SK-N-SH treated with all-trans-retinoic acid at 6 μM for 48 hours (cell line): Measurements from ENCODE around the gene MYO18A.

Experiments used
- ATAC-seq: fragments of 200-7000 bp; cut with Tn5 transposase; 3 replicates; pipeline ENCODE4 v1.9.1; 2020; ENCODE audit warnings: mild to moderate bottlenecking, moderate library complexity
- ARNTL ChIP-seq: fragments of 450-650 bp; formaldehyde crosslinking; IDR thresholded peaks from 2 replicates; pipeline ENCODE4 v1.5.0; 2020; ENCODE audit warnings: low read depth, mild to moderate bottlenecking, moderate library complexity, borderline replicate concordance
- BACH2 ChIP-seq: fragments of 250-450 bp; sonication (Bioruptor Pico); IDR thresholded peaks from 2 replicates; pipeline ENCODE4 v1.9.0; 2021; ENCODE audit warnings: mild to moderate bottlenecking, borderline replicate concordance
- CSDC2 ChIP-seq: fragments of 250-450 bp; sonication (Bioruptor Pico); IDR thresholded peaks from 2 replicates; pipeline ENCODE4 v1.5.0; 2020; ENCODE audit warnings: mild to moderate bottlenecking, moderate library complexity
- ESRRG ChIP-seq: fragments of 250-450 bp; sonication (Bioruptor Pico); IDR thresholded peaks from 2 replicates; pipeline ENCODE4 v1.6.1; 2021; ENCODE audit warnings: mild to moderate bottlenecking
- GLIS3 ChIP-seq: fragments of 250-450 bp; sonication (Bioruptor Pico); IDR thresholded peaks from 2 replicates; pipeline ENCODE4 v1.5.0; 2020; ENCODE audit warnings: mild to moderate bottlenecking, moderate library complexity
- ISL1 ChIP-seq: fragments of 250-450 bp; sonication (Bioruptor Pico); IDR thresholded peaks from 2 replicates; pipeline ENCODE4 v2.1.2; 2022; ENCODE audit warnings: mild to moderate bottlenecking, moderate library complexity
- OSR1 ChIP-seq: fragments of 250-450 bp; sonication (Bioruptor Pico); IDR thresholded peaks from 2 replicates; pipeline ENCODE4 v1.8.0; 2022; ENCODE audit warnings: moderate library complexity, mild to moderate bottlenecking, inconsistent platforms
- PPARA ChIP-seq: fragments of 250-450 bp; sonication (Bioruptor Pico); IDR thresholded peaks from 2 replicates; pipeline ENCODE4 v1.5.0; 2020; ENCODE audit warnings: mild to moderate bottlenecking, borderline replicate concordance
- RARB ChIP-seq: fragments of 250-450 bp; sonication (Bioruptor Pico); IDR thresholded peaks from 2 replicates; pipeline ENCODE4 v1.8.0; 2021; ENCODE audit warnings: mild to moderate bottlenecking, moderate library complexity
- TCF4 ChIP-seq: fragments of 250-450 bp; sonication (Bioruptor Pico); IDR thresholded peaks from 2 replicates; pipeline ENCODE4 v1.8.0; 2021; ENCODE audit warnings: mild to moderate bottlenecking, moderate library complexity, borderline replicate concordance
- TOX ChIP-seq: fragments of 250-450 bp; sonication (Bioruptor Pico); IDR thresholded peaks from 2 replicates; pipeline ENCODE4 v1.8.0; 2021; ENCODE audit warnings: mild to moderate bottlenecking, moderate library complexity, borderline replicate concordance
- ZC3H10 ChIP-seq: fragments of 250-450 bp; sonication (Bioruptor Pico); IDR thresholded peaks from 2 replicates; pipeline ENCODE4 v1.5.1; 2021; ENCODE audit warnings: mild to moderate bottlenecking, moderate library complexity
- ZFP3 ChIP-seq: fragments of 250-450 bp; sonication (Bioruptor Pico); IDR thresholded peaks from 2 replicates; pipeline ENCODE4 v1.5.0; 2020; ENCODE audit warnings: mild to moderate bottlenecking, moderate library complexity
- ZFP30 ChIP-seq: fragments of 450-650 bp; formaldehyde crosslinking; IDR thresholded peaks from 2 replicates; pipeline ENCODE4 v1.5.0; 2022; ENCODE audit warnings: mild to moderate bottlenecking, moderate library complexity
- ZNF565 ChIP-seq: fragments of 450-650 bp; formaldehyde crosslinking; conservative IDR thresholded peaks from 2 replicates; pipeline ENCODE4 v1.5.0; 2020; ENCODE audit warnings: low read depth, mild to moderate bottlenecking, moderate library complexity
- ZNF70 ChIP-seq: fragments of 450-650 bp; formaldehyde crosslinking; IDR thresholded peaks from 2 replicates; pipeline ENCODE4 v1.5.0; 2020; ENCODE audit warnings: mild to moderate bottlenecking, moderate library complexity
- ZNF8 ChIP-seq: fragments of 450-650 bp; formaldehyde crosslinking; IDR thresholded peaks from 2 replicates; pipeline ENCODE4 v1.5.0; 2020; ENCODE audit warnings: mild to moderate bottlenecking, moderate library complexity
- TF ChIP-seq, protein P1 (sequence below): fragments of 250-450 bp; sonication (Bioruptor Pico); IDR thresholded peaks from 2 replicates; pipeline ENCODE4 v1.5.1; 2021; ENCODE audit warnings: mild to moderate bottlenecking, moderate library complexity
- TF ChIP-seq, protein P2 (sequence below): fragments of 250-450 bp; sonication (Bioruptor Pico); IDR thresholded peaks from 2 replicates; pipeline ENCODE4 v1.8.0; 2020; ENCODE audit warnings: mild to moderate bottlenecking, moderate library complexity, borderline replicate concordance
- TF ChIP-seq, protein P3 (sequence below): fragments of 250-450 bp; sonication (Bioruptor Pico); IDR thresholded peaks from 2 replicates; pipeline ENCODE4 v1.5.1; 2020; ENCODE audit warnings: low read depth, mild to moderate bottlenecking, moderate library complexity
- TF ChIP-seq, protein P4 (sequence below): fragments of 250-450 bp; sonication (Bioruptor Pico); IDR thresholded peaks from 2 replicates; pipeline ENCODE4 v1.8.0; 2021; ENCODE audit warnings: low read depth, mild to moderate bottlenecking, moderate library complexity, borderline replicate concordance
- TF ChIP-seq, protein P5 (sequence below): fragments of 250-450 bp; sonication (Bioruptor Pico); IDR thresholded peaks from 2 replicates; pipeline ENCODE4 v1.5.0; 2020; ENCODE audit warnings: mild to moderate bottlenecking, moderate library complexity

MYO18A gene

DNA sequence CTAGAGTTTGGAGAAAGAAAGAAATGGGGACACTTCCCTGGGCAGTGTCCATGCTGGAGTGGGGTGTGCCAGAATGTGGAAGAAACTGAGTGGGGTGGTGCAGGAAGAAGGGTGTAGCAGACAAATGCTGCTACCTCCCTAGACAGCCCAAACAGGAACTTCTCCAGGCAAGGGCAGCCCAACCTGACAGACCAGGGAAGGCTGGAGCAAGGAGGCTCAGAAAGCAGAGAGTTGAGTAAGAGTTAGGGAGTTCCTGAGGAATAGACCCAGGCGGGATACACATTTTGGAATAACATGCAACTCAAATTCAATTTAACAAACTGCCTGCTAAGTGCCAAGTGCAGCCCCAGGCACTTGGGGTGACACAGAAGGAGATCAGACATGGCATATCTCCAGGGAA lies 1.0 kb upstream of the MYO18A start:
- TF ChIP-seq CSDC2 (CRISPR knock-in tag) = no peak
- TF ChIP-seq ZFP3 = no peak
- TF ChIP-seq RARB (CRISPR knock-in tag) = no peak
- no peak for TF ChIP-seq ARNTL
- no peak for TF ChIP-seq ZC3H10
- TF ChIP-seq BACH2 (CRISPR knock-in tag) = no peak
- no peak for TF ChIP-seq ISL1 (CRISPR knock-in tag)
- no peak for TF ChIP-seq ZFP30 (CRISPR knock-in tag)
- TF ChIP-seq, protein P1, sequence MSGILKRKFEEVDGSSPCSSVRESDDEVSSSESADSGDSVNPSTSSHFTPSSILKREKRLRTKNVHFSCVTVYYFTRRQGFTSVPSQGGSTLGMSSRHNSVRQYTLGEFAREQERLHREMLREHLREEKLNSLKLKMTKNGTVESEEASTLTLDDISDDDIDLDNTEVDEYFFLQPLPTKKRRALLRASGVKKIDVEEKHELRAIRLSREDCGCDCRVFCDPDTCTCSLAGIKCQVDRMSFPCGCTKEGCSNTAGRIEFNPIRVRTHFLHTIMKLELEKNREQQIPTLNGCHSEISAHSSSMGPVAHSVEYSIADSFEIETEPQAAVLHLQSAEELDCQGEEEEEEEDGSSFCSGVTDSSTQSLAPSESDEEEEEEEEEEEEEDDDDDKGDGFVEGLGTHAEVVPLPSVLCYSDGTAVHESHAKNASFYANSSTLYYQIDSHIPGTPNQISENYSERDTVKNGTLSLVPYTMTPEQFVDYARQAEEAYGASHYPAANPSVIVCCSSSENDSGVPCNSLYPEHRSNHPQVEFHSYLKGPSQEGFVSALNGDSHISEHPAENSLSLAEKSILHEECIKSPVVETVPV (CRISPR knock-in tag) = no peak
- TF ChIP-seq, all 23 proteins: peak for 0
- ATAC-seq = no peak

DNA sequence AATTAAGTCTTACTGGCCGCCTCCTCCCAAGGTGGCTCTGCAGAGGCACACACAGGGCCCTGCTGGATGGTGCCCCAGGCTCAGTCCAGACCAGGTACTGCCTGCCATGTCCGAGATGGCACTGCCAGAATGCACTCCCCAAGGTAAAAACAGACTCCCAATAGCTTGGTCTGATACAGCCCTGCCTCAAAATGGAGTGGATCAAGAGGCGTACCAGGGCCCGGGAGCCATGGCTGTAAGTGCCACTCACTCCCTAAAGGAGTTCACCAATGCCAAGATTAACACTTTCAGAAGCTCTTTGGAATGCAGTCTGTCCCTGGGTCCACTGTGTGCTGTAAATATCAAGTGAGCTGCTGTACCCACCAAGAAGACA lies 576 bp upstream of the MYO18A start:
- no peak for ATAC-seq
- TF ChIP-seq TCF4 (CRISPR knock-in tag) (no peak), TOX (CRISPR knock-in tag) (no peak), ARNTL (no peak), ISL1 (CRISPR knock-in tag) (no peak), PPARA (CRISPR knock-in tag) (no peak), RARB (CRISPR knock-in tag) (no peak), OSR1 (no peak), ESRRG (no peak), ZNF70 (no peak), ZNF565 (CRISPR knock-in tag) (no peak), BACH2 (CRISPR knock-in tag) (no peak), CSDC2 (CRISPR knock-in tag) (no peak), GLIS3 (no peak), ZNF8 (CRISPR knock-in tag) (no peak)
- TF ChIP-seq, protein P2, sequence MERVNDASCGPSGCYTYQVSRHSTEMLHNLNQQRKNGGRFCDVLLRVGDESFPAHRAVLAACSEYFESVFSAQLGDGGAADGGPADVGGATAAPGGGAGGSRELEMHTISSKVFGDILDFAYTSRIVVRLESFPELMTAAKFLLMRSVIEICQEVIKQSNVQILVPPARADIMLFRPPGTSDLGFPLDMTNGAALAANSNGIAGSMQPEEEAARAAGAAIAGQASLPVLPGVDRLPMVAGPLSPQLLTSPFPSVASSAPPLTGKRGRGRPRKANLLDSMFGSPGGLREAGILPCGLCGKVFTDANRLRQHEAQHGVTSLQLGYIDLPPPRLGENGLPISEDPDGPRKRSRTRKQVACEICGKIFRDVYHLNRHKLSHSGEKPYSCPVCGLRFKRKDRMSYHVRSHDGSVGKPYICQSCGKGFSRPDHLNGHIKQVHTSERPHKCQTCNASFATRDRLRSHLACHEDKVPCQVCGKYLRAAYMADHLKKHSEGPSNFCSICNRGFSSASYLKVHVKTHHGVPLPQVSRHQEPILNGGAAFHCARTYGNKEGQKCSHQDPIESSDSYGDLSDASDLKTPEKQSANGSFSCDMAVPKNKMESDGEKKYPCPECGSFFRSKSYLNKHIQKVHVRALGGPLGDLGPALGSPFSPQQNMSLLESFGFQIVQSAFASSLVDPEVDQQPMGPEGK (CRISPR knock-in tag) = no peak
- TF ChIP-seq, protein P1 (CRISPR knock-in tag) = no peak
- TF ChIP-seq, protein P3, sequence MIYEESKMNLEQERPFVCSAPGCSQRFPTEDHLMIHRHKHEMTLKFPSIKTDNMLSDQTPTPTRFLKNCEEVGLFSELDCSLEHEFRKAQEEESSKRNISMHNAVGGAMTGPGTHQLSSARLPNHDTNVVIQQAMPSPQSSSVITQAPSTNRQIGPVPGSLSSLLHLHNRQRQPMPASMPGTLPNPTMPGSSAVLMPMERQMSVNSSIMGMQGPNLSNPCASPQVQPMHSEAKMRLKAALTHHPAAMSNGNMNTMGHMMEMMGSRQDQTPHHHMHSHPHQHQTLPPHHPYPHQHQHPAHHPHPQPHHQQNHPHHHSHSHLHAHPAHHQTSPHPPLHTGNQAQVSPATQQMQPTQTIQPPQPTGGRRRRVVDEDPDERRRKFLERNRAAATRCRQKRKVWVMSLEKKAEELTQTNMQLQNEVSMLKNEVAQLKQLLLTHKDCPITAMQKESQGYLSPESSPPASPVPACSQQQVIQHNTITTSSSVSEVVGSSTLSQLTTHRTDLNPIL (CRISPR knock-in tag) = no peak
- TF ChIP-seq, protein P4, sequence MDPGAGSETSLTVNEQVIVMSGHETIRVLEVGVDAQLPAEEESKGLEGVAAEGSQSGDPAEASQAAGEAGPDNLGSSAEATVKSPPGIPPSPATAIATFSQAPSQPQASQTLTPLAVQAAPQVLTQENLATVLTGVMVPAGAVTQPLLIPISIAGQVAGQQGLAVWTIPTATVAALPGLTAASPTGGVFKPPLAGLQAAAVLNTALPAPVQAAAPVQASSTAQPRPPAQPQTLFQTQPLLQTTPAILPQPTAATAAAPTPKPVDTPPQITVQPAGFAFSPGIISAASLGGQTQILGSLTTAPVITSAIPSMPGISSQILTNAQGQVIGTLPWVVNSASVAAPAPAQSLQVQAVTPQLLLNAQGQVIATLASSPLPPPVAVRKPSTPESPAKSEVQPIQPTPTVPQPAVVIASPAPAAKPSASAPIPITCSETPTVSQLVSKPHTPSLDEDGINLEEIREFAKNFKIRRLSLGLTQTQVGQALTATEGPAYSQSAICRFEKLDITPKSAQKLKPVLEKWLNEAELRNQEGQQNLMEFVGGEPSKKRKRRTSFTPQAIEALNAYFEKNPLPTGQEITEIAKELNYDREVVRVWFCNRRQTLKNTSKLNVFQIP (CRISPR knock-in tag) = no peak
- TF ChIP-seq, protein P5, sequence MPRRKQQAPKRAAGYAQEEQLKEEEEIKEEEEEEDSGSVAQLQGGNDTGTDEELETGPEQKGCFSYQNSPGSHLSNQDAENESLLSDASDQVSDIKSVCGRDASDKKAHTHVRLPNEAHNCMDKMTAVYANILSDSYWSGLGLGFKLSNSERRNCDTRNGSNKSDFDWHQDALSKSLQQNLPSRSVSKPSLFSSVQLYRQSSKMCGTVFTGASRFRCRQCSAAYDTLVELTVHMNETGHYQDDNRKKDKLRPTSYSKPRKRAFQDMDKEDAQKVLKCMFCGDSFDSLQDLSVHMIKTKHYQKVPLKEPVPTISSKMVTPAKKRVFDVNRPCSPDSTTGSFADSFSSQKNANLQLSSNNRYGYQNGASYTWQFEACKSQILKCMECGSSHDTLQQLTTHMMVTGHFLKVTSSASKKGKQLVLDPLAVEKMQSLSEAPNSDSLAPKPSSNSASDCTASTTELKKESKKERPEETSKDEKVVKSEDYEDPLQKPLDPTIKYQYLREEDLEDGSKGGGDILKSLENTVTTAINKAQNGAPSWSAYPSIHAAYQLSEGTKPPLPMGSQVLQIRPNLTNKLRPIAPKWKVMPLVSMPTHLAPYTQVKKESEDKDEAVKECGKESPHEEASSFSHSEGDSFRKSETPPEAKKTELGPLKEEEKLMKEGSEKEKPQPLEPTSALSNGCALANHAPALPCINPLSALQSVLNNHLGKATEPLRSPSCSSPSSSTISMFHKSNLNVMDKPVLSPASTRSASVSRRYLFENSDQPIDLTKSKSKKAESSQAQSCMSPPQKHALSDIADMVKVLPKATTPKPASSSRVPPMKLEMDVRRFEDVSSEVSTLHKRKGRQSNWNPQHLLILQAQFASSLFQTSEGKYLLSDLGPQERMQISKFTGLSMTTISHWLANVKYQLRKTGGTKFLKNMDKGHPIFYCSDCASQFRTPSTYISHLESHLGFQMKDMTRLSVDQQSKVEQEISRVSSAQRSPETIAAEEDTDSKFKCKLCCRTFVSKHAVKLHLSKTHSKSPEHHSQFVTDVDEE (CRISPR knock-in tag) = no peak
